Measurements from ENCODE around the gene LHX1.

Gene LHX1

GRCh38 chr17:36948717-36949460 lies 11.6 kb downstream of the LHX1 start, which contains the start of gene AATF:
TSS of gene AATF (plus strand) at chr17:36948954. CDS start at chr17:36949126, 172 bp downstream.
- ATAC-seq = peak; percentile 96
- TF ChIP-seq GLIS3 (CRISPR knock-in tag; IDR thresholded peaks at IDR 0.05) = 0 out of 2 replicates have a peak, but pooled peaks have one; percentile 24
- TF ChIP-seq ZC3H10 (CRISPR knock-in tag; IDR thresholded peaks at IDR 0.05) = no peak
- TF ChIP-seq ARNTL (CRISPR knock-in tag; IDR thresholded peaks at IDR 0.05; ENCODE audit: borderline replicate concordance, low read depth) = no peak

DNA sequence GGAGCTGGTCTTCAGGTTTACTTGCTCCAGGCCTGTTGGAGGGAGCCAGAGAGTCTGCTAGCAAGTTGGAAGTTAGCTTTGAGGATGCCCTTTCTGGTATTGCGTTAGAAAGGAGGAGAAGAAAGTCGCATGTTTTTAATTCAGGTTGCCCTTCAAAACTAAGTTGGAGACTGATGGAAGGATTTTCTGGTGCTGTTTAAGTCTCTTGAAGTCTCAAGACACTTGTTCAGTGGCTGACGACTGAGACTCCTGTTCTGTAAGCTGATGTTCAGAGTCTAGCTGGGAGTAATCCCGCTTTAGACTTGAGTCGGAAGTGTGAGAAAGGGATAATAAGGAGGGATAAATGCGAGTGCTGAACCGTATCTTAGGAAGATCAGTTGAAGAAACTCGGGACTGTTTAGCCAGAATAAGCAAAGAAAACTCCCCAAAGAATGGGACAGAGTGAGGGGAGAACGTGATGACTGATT lies 12.2 kb downstream of the LHX1 start:
- ATAC-seq = peak; percentile 70
- TF ChIP-seq SNAI2 (CRISPR knock-in tag; IDR thresholded peaks at IDR 0.05) (no peak), POU6F1 (CRISPR knock-in tag; IDR thresholded peaks at IDR 0.05; ENCODE audit: borderline replicate concordance, low read depth) (no peak), GLIS3 (CRISPR knock-in tag; IDR thresholded peaks at IDR 0.05) (no peak), ZC3H10 (CRISPR knock-in tag; IDR thresholded peaks at IDR 0.05) (no peak), PATZ1 (CRISPR knock-in tag; IDR thresholded peaks at IDR 0.05; ENCODE audit: borderline replicate concordance) (no peak), ZNF565 (CRISPR knock-in tag; conservative IDR thresholded peaks at IDR 0.05; ENCODE audit: low read depth) (no peak), ZFP30 (CRISPR knock-in tag; IDR thresholded peaks at IDR 0.05) (no peak)

GRCh38 chr17:36950027-36950426 lies 12.8 kb downstream of the LHX1 start:
- ATAC-seq = no peak

More at GRCh38 chr17:36950027-36950426, 12.8 kb downstream of the LHX1 start:
- no peak for TF ChIP-seq CREB5 (CRISPR knock-in tag; IDR thresholded peaks at IDR 0.05; ENCODE audit: low read depth)
- TF ChIP-seq ZNF8 (CRISPR knock-in tag; IDR thresholded peaks at IDR 0.05) = no peak
- TF ChIP-seq TCF4 (CRISPR knock-in tag; IDR thresholded peaks at IDR 0.05; ENCODE audit: borderline replicate concordance) = no peak
- TF ChIP-seq ZNF70 (CRISPR knock-in tag; IDR thresholded peaks at IDR 0.05) = no peak
- TF ChIP-seq PATZ1 (CRISPR knock-in tag; IDR thresholded peaks at IDR 0.05; ENCODE audit: borderline replicate concordance) = no peak
- TF ChIP-seq POU6F1 (CRISPR knock-in tag; IDR thresholded peaks at IDR 0.05; ENCODE audit: borderline replicate concordance, low read depth) = no peak
- no peak for TF ChIP-seq ISL1 (CRISPR knock-in tag; IDR thresholded peaks at IDR 0.05)
- TF ChIP-seq PPARA (CRISPR knock-in tag; IDR thresholded peaks at IDR 0.05; ENCODE audit: borderline replicate concordance) = no peak
- no peak for TF ChIP-seq SNAI2 (CRISPR knock-in tag; IDR thresholded peaks at IDR 0.05)
- TF ChIP-seq ZFP30 (CRISPR knock-in tag; IDR thresholded peaks at IDR 0.05) = no peak
- TF ChIP-seq ZC3H10 (CRISPR knock-in tag; IDR thresholded peaks at IDR 0.05) = no peak
- TF ChIP-seq, protein P1, sequence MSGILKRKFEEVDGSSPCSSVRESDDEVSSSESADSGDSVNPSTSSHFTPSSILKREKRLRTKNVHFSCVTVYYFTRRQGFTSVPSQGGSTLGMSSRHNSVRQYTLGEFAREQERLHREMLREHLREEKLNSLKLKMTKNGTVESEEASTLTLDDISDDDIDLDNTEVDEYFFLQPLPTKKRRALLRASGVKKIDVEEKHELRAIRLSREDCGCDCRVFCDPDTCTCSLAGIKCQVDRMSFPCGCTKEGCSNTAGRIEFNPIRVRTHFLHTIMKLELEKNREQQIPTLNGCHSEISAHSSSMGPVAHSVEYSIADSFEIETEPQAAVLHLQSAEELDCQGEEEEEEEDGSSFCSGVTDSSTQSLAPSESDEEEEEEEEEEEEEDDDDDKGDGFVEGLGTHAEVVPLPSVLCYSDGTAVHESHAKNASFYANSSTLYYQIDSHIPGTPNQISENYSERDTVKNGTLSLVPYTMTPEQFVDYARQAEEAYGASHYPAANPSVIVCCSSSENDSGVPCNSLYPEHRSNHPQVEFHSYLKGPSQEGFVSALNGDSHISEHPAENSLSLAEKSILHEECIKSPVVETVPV (CRISPR knock-in tag; IDR thresholded peaks at IDR 0.05) = no peak
- no peak for TF ChIP-seq ZNF565 (CRISPR knock-in tag; conservative IDR thresholded peaks at IDR 0.05; ENCODE audit: low read depth)
- no peak for TF ChIP-seq BACH2 (CRISPR knock-in tag; IDR thresholded peaks at IDR 0.05; ENCODE audit: borderline replicate concordance)
- TF ChIP-seq TOX (CRISPR knock-in tag; IDR thresholded peaks at IDR 0.05; ENCODE audit: borderline replicate concordance) = no peak
- TF ChIP-seq OSR1 (CRISPR knock-in tag; IDR thresholded peaks at IDR 0.05) = no peak
- no peak for TF ChIP-seq TSHZ2 (CRISPR knock-in tag; IDR thresholded peaks at IDR 0.05)
- TF ChIP-seq ARNTL (CRISPR knock-in tag; IDR thresholded peaks at IDR 0.05; ENCODE audit: borderline replicate concordance, low read depth) = no peak
